IPS DF 4.7 (cell line): ENCODE results near the gene HEXA.

ENCODE experiments used
- DNase-seq: peaks from one replicate; pipeline ENCODE4 v3.0.0-alpha.2; 2013; ENCODE audit warnings: low spot score; ENCODE audit errors: extremely low read depth

HEXA gene

GRCh38 chr15:72375501-72375845, 341 bp downstream of the HEXA start:
- no peak for DNase-seq

GRCh38 chr15:72372361-72372760, 3.5 kb downstream of the HEXA start:
- DNase-seq, result no peak

GRCh38 chr15:72369964-72370363, 5.8 kb downstream of the HEXA start:
- no peak for DNase-seq

- DNase-seq, result no peak
These were observed 6.9 kb downstream of the HEXA start for GRCh38 chr15:72368899-72369298.

- DNase-seq, result no peak
These were observed 7.5 kb downstream of the HEXA start for GRCh38 chr15:72368325-72368724.

- DNase-seq, result no peak
These were observed 10.0 kb downstream of the HEXA start for GRCh38 chr15:72365844-72366243.

- DNase-seq, result no peak
These were observed 14.6 kb downstream of the HEXA start for GRCh38 chr15:72361176-72361575.

- no peak for DNase-seq
These were observed 17.1 kb downstream of the HEXA start for GRCh38 chr15:72358650-72359171.

GRCh38 chr15:72358121-72358520, 17.7 kb downstream of the HEXA start:
- no peak for DNase-seq

- DNase-seq, result no peak
These were observed 21.3 kb downstream of the HEXA start for GRCh38 chr15:72354496-72354895.

- DNase-seq, result no peak
These were observed 22.5 kb downstream of the HEXA start for GRCh38 chr15:72353266-72353665.

- no peak for DNase-seq
These were observed 30.0 kb downstream of the HEXA start for GRCh38 chr15:72345806-72346205.

- no peak for DNase-seq
These were observed 30.5 kb downstream of the HEXA start for GRCh38 chr15:72345280-72345679.

GRCh38 chr15:72344602-72345001, 31.2 kb downstream of the HEXA start:
- no peak for DNase-seq

- no peak for DNase-seq
These were observed 33.4 kb downstream of the HEXA start for GRCh38 chr15:72342385-72342784.

GRCh38 chr15:72341361-72341760, 34.5 kb downstream of the HEXA start:
- DNase-seq, result no peak

GRCh38 chr15:72340366-72340765, 35.4 kb downstream of the HEXA start:
- no peak for DNase-seq

GRCh38 chr15:72339777-72340177, 36.0 kb downstream of the HEXA start:
- no peak for DNase-seq

- no peak for DNase-seq
These were observed 37.0 kb downstream of the HEXA start for GRCh38 chr15:72338617-72339321.

GRCh38 chr15:72338148-72338547, 37.7 kb downstream of the HEXA start:
- no peak for DNase-seq

- no peak for DNase-seq
These were observed 41.0 kb downstream of the HEXA start for GRCh38 chr15:72334842-72335241.

- DNase-seq, result no peak
These were observed 44.8 kb downstream of the HEXA start for GRCh38 chr15:72331021-72331420.

GRCh38 chr15:72323752-72324151, 52.1 kb downstream of the HEXA start:
- no peak for DNase-seq
